WTC11 (cell line): ENCODE results near the gene SPECC1L. TPM values are rescaled to one million over a fixed set of nuclear protein-coding genes. Genes with fewer than 3 reads are reported as not detected.

ENCODE experiments used
- ATAC-seq: fragments of 200-7000 bp; cut with Tn5 transposase; 2 replicates; pipeline ENCODE4 v1.10.0; 2021; ENCODE audit warnings: mild to moderate bottlenecking, moderate library complexity
- CTCF ChIA-PET: fragments of 300-600 bp; sonication (Branson Sonifier 250); formaldehyde crosslinking; loops from one replicate; lab custom pipeline; 2021; ENCODE audit warnings: antibody characterized with exemption; lab: Charles Lee
- POLR2A ChIA-PET: fragments of 350-600 bp; sonication (Branson Sonifier 250); formaldehyde crosslinking; loops from one replicate; lab custom pipeline; 2021; ENCODE audit warnings: antibody characterized with exemption; lab: Charles Lee
- DNase-seq: peaks from one replicate; pipeline ENCODE4 v3.0.0; 2021; ENCODE audit warnings: low spot score
- H3K27ac Mint-ChIP-seq: 2 replicates; pipeline ENCODE4 v1.8.0; 2021; ENCODE audit warnings: mixed read lengths
- H3K27me3 Mint-ChIP-seq: 2 replicates; pipeline ENCODE4 v1.8.0; 2021; ENCODE audit warnings: low read depth, mild to moderate bottlenecking, moderate library complexity, mixed read lengths
- H3K36me3 Mint-ChIP-seq: 2 replicates; pipeline ENCODE4 v1.8.0; 2021; ENCODE audit warnings: mixed read lengths
- H3K4me1 Mint-ChIP-seq: 2 replicates; pipeline ENCODE4 v1.8.0; 2022; ENCODE audit warnings: mixed read lengths
- H3K4me3 Mint-ChIP-seq: 2 replicates; pipeline ENCODE4 v1.8.0; 2021; ENCODE audit warnings: mild to moderate bottlenecking, moderate library complexity, mixed read lengths
- H3K9me3 Mint-ChIP-seq: 2 replicates; pipeline ENCODE4 v1.8.0; 2021; ENCODE audit warnings: mixed read lengths
- ESRRA ChIP-seq: sonication (generic); formaldehyde crosslinking; IDR thresholded peaks from 2 replicates; pipeline ENCODE4 v1.8.1; 2022; ENCODE audit warnings: mild to moderate bottlenecking, missing genetic modification reagents, borderline replicate concordance
- FOXP1 ChIP-seq: sonication (generic); formaldehyde crosslinking; IDR thresholded peaks from 2 replicates; pipeline ENCODE4 v1.8.0; 2022; ENCODE audit warnings: missing genetic modification reagents, mild to moderate bottlenecking, moderate library complexity, borderline replicate concordance
- GRHL2 ChIP-seq: fragments of 250-450 bp; sonication (Bioruptor Pico); IDR thresholded peaks from 2 replicates; pipeline ENCODE4 v1.8.0; 2022; ENCODE audit warnings: mild to moderate bottlenecking, moderate library complexity; ENCODE audit not compliant: insufficient replicate concordance, severe bottlenecking
- MXD4 ChIP-seq: fragments of 250-450 bp; sonication (Bioruptor Pico); IDR thresholded peaks from 2 replicates; pipeline ENCODE4 v1.8.0; 2021; ENCODE audit warnings: mild to moderate bottlenecking, moderate library complexity, borderline replicate concordance
- NFATC4 ChIP-seq: fragments of 250-450 bp; sonication (Bioruptor Pico); IDR thresholded peaks from 2 replicates; pipeline ENCODE4 v1.9.0; 2021; ENCODE audit warnings: mild to moderate bottlenecking
- USF1 ChIP-seq: sonication (generic); formaldehyde crosslinking; IDR thresholded peaks from 2 replicates; pipeline ENCODE4 v1.8.0; 2022; ENCODE audit warnings: mild to moderate bottlenecking, missing genetic modification reagents
- ZNF263 ChIP-seq: sonication (generic); formaldehyde crosslinking; IDR thresholded peaks from 2 replicates; pipeline ENCODE4 v1.8.1; 2022; ENCODE audit warnings: low read depth, mild to moderate bottlenecking, moderate library complexity, missing genetic modification reagents
- ZNF423 ChIP-seq: fragments of 250-450 bp; sonication (Bioruptor Pico); IDR thresholded peaks from 2 replicates; pipeline ENCODE4 v2.1.2; 2022; ENCODE audit warnings: mild to moderate bottlenecking, moderate library complexity
- ZNF532 ChIP-seq: fragments of 250-450 bp; sonication (Bioruptor Pico); IDR thresholded peaks from 2 replicates; pipeline ENCODE4 v1.9.0; 2021; ENCODE audit warnings: mild to moderate bottlenecking, borderline replicate concordance
- total RNA-seq: library from RNA; stranded (reverse); gene quantifications from 3 replicates; pipeline ENCODE4 v1.2.3, GENCODE V29; 2021
- TF ChIP-seq, protein P1 (sequence below): sonication (generic); formaldehyde crosslinking; IDR thresholded peaks from 2 replicates; pipeline ENCODE4 v1.8.1; 2022; ENCODE audit warnings: missing genetic modification reagents, borderline replicate concordance
- TF ChIP-seq, protein P2 (sequence below): sonication (generic); formaldehyde crosslinking; IDR thresholded peaks from 2 replicates; pipeline ENCODE4 v1.8.1; 2022; ENCODE audit warnings: low read depth, missing genetic modification reagents, borderline replicate concordance
- TF ChIP-seq, protein P3 (sequence below): sonication (generic); formaldehyde crosslinking; IDR thresholded peaks from 2 replicates; pipeline ENCODE4 v1.8.0; 2022; ENCODE audit warnings: mild to moderate bottlenecking, missing genetic modification reagents
- TF ChIP-seq, protein P4 (sequence below): sonication (generic); formaldehyde crosslinking; IDR thresholded peaks from 2 replicates; pipeline ENCODE4 v1.8.1; 2022; ENCODE audit warnings: mild to moderate bottlenecking, moderate library complexity, missing genetic modification reagents
- TF ChIP-seq, protein P5 (sequence below): sonication (generic); formaldehyde crosslinking; conservative IDR thresholded peaks from 2 replicates; pipeline ENCODE4 v1.8.1; 2022; ENCODE audit warnings: mild to moderate bottlenecking, missing genetic modification reagents
- TF ChIP-seq, protein P6 (sequence below): sonication (generic); formaldehyde crosslinking; IDR thresholded peaks from 2 replicates; pipeline ENCODE4 v1.8.1; 2023; ENCODE audit warnings: mild to moderate bottlenecking, missing genetic modification reagents
- TF ChIP-seq, protein P7 (sequence below): sonication (generic); formaldehyde crosslinking; IDR thresholded peaks from 2 replicates; pipeline ENCODE4 v1.8.1; 2023; ENCODE audit warnings: mild to moderate bottlenecking, moderate library complexity, missing genetic modification reagents

SPECC1L gene
- total RNA-seq, 1 experiment from 2014 or later, result 44.6 TPM

DNA sequence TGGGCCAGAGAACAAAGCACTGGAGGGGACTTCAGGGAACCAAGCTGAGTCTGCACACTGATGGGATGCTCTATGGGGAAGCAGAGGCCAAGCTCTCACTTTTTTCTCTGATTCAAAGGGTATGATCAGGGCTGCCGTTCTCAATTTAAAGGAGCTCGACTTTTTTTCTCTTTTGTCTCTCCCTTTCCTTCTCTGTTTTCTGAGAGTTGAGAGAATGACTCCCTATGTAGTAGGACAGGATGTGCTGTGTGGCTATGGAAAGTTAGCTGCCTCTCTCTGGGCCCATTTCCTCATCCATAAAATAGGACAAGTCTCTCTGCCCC, 164.7 kb downstream of the SPECC1L start:
- POLR2A ChIA-PET, result interaction anchor here (0.5 kb wide), 1 partner anchor 398 kb away, joined by 3 read pairs; no protein-coding TSS in a partner anchor

More for the DNA sequence above, 164.7 kb downstream of the SPECC1L start:
- Mint-ChIP-seq H3K4me3 (no peak overlapping the region), H3K27ac (no peak overlapping the region), H3K9me3 (no peaks in the 10 kb centered on the region), H3K27me3 (no peaks in the 10 kb centered on the region), H3K4me1 (no peaks in the 10 kb centered on the region), H3K36me3 (no peaks in the 10 kb centered on the region)
- CTCF ChIA-PET, result interaction anchor here (0.6 to 5.2 kb wide), 6 partner anchors 13 to 90 kb away, joined by 3 to 51 read pairs (median 4); no protein-coding TSS in a partner anchor
- ATAC-seq (no peak), DNase-seq (no peak)
- TF ChIP-seq ZNF532, result no peak
- TF ChIP-seq, protein P1, sequence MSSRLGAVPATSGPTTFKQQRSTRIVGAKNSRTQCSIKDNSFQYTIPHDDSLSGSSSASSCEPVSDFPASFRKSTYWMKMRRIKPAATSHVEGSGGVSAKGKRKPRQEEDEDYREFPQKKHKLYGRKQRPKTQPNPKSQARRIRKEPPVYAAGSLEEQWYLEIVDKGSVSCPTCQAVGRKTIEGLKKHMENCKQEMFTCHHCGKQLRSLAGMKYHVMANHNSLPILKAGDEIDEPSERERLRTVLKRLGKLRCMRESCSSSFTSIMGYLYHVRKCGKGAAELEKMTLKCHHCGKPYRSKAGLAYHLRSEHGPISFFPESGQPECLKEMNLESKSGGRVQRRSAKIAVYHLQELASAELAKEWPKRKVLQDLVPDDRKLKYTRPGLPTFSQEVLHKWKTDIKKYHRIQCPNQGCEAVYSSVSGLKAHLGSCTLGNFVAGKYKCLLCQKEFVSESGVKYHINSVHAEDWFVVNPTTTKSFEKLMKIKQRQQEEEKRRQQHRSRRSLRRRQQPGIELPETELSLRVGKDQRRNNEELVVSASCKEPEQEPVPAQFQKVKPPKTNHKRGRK (CRISPR knock-in tag), result no peak
- no peak for TF ChIP-seq USF1 (CRISPR knock-in tag)
- TF ChIP-seq, protein P2, sequence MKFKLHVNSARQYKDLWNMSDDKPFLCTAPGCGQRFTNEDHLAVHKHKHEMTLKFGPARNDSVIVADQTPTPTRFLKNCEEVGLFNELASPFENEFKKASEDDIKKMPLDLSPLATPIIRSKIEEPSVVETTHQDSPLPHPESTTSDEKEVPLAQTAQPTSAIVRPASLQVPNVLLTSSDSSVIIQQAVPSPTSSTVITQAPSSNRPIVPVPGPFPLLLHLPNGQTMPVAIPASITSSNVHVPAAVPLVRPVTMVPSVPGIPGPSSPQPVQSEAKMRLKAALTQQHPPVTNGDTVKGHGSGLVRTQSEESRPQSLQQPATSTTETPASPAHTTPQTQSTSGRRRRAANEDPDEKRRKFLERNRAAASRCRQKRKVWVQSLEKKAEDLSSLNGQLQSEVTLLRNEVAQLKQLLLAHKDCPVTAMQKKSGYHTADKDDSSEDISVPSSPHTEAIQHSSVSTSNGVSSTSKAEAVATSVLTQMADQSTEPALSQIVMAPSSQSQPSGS (CRISPR knock-in tag), result no peak
- TF ChIP-seq, protein P3, sequence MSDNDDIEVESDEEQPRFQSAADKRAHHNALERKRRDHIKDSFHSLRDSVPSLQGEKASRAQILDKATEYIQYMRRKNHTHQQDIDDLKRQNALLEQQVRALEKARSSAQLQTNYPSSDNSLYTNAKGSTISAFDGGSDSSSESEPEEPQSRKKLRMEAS (CRISPR knock-in tag), result no peak
- TF ChIP-seq MXD4, result no peak
- TF ChIP-seq, protein P4, sequence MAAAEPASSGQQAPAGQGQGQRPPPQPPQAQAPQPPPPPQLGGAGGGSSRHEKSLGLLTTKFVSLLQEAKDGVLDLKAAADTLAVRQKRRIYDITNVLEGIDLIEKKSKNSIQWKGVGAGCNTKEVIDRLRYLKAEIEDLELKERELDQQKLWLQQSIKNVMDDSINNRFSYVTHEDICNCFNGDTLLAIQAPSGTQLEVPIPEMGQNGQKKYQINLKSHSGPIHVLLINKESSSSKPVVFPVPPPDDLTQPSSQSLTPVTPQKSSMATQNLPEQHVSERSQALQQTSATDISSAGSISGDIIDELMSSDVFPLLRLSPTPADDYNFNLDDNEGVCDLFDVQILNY (CRISPR knock-in tag), result no peak
- TF ChIP-seq, protein P5, sequence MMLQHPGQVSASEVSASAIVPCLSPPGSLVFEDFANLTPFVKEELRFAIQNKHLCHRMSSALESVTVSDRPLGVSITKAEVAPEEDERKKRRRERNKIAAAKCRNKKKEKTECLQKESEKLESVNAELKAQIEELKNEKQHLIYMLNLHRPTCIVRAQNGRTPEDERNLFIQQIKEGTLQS, result no peak
- TF ChIP-seq, protein P6, sequence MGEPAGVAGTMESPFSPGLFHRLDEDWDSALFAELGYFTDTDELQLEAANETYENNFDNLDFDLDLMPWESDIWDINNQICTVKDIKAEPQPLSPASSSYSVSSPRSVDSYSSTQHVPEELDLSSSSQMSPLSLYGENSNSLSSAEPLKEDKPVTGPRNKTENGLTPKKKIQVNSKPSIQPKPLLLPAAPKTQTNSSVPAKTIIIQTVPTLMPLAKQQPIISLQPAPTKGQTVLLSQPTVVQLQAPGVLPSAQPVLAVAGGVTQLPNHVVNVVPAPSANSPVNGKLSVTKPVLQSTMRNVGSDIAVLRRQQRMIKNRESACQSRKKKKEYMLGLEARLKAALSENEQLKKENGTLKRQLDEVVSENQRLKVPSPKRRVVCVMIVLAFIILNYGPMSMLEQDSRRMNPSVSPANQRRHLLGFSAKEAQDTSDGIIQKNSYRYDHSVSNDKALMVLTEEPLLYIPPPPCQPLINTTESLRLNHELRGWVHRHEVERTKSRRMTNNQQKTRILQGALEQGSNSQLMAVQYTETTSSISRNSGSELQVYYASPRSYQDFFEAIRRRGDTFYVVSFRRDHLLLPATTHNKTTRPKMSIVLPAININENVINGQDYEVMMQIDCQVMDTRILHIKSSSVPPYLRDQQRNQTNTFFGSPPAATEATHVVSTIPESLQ (CRISPR knock-in tag), result no peak
- no peak for TF ChIP-seq GRHL2 (CRISPR knock-in tag)
- TF ChIP-seq ESRRA, result no peak
- TF ChIP-seq NFATC4, result no peak
- no peak for TF ChIP-seq FOXP1
- no peak for TF ChIP-seq ZNF423
- TF ChIP-seq, protein P7, sequence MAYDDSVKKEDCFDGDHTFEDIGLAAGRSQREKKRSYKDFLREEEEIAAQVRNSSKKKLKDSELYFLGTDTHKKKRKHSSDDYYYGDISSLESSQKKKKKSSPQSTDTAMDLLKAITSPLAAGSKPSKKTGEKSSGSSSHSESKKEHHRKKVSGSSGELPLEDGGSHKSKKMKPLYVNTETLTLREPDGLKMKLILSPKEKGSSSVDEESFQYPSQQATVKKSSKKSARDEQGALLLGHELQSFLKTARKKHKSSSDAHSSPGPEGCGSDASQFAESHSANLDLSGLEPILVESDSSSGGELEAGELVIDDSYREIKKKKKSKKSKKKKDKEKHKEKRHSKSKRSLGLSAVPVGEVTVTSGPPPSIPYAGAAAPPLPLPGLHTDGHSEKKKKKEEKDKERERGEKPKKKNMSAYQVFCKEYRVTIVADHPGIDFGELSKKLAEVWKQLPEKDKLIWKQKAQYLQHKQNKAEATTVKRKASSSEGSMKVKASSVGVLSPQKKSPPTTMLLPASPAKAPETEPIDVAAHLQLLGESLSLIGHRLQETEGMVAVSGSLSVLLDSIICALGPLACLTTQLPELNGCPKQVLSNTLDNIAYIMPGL (CRISPR knock-in tag), result no peak
- TF ChIP-seq ZNF263, result no peak
- TF ChIP-seq, all 79 proteins: peak for 0
